Measurements from ENCODE around the gene NELFB.
"Not testable (repeated sequence)": the region's sequence is repeated elsewhere in the genome, so short reads cannot be mapped to it uniquely, and the experiment has no call there.

NELFB gene

GRCh38 chr9:137247135-137247915 is 7.8 kb upstream of the NELFB start:
- no peak for DNase-seq (ENCODE audit: low read depth in 3 of 3, low spot score in 1 of 3)

DNA sequence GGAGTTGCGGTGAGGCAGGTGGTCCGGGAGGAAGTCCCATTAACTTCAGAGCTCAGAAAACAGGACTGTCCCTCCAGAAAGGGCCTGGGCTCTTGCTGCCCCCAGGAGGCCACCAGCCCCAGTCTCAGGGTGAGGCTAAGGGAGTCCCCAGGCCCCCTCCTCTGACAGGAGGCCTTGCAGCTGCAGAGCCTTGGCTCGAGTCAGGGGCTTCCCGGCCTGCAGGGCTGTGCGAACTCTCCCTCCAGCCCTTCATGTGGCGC is 7.3 kb upstream of the NELFB start:
- no peak for DNase-seq (ENCODE audit: low read depth in 3 of 3, low spot score in 1 of 3)

- DNase-seq (ENCODE audit: low read depth in 3 of 3, low spot score in 1 of 3): no peak
Measured at GRCh38 chr9:137250329-137251193, 4.6 kb upstream of the NELFB start.

GRCh38 chr9:137251194-137251461 is 4.0 kb upstream of the NELFB start, which contains the start of gene STPG3:
Gene STPG3 (plus strand): TSS chr9:137251286. CDS start chr9:137251287, 1 bp downstream.
- no peak for DNase-seq (ENCODE audit: low read depth in 3 of 3, low spot score in 1 of 3)

DNA sequence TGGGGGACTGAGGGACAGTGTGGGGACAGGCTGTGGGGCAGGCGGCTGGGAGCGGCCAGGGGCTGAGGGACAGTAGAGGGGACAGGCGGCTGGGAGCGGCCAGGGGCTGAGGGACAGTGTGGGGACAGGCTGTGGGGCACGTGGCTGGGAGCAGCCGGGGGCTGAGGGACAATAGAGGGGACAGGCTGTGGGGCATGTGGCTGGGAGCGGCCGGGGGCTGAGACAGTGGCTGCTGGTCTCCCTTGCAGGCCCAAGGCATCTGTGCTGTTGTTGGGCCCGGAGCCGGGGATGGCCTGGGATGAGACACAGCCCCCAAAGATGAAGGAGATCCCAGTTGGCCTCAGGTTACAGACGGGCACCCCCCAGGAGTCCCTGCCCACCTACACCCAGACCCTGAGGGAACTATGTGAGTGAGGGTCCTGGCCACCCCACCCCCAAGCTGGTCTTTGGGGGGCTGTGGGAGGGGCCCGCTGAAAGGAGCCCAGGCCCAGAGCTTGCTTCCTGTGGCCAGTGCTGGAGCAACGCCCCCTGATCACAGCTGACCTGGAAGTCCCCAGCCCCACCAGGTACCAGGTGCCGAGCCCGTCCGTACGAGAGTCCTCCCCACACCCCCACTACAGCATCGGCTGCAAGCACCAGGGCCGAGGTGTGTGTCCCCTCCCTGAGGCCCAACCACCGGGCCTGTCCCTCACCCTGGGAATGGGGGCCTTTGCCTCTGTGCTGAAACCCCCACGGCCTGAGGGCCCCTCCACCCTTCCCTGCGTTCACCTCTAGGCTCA is 3.4 kb upstream of the NELFB start:
- no peak for DNase-seq (ENCODE audit: low read depth in 3 of 3, low spot score in 1 of 3)

- no peak for DNase-seq (ENCODE audit: low read depth in 3 of 3, low spot score in 1 of 3)
Measured at GRCh38 chr9:137252555-137253506, 2.3 kb upstream of the NELFB start.

- DNase-seq (ENCODE audit: low read depth in 3 of 3, low spot score in 1 of 3): no peak
Measured at GRCh38 chr9:137253717-137254623, 1.2 kb upstream of the NELFB start.

DNA sequence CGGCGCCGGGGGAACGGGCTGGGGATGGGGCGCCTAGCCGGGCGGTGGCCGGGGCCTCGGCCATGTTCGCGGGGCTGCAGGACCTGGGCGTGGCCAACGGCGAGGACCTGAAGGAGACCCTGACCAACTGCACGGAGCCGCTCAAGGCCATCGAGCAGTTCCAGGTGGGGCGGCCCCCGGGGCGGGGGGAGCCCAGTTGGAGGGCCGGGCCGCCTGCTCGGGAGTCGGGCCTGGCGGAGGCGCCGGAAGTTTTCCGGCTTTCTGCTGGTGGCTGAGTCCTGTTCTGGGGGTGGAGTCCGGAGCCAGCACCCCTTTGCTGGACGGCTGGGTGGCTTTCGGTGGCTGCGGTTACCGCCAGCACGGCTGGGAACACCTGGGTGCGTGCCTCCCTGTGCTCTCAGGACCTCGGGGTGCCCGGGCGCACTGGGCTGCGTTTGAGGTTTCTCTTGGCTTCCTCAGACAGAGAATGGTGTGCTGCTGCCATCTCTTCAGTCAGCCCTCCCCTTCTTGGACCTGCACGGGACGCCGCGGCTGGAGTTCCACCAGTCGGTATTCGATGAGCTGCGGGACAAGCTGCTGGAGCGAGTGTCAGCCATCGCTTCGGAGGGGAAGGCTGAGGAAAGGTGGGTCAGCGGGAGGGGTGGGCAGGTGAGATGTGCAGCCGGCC is 454 bp downstream of the NELFB start:
- DNase-seq (ENCODE audit: low read depth in 3 of 3, low spot score in 1 of 3): no peak

GRCh38 chr9:137256362-137256761 is 1.2 kb downstream of the NELFB start:
- no peak for DNase-seq (ENCODE audit: low read depth in 3 of 3, low spot score in 1 of 3)

DNA sequence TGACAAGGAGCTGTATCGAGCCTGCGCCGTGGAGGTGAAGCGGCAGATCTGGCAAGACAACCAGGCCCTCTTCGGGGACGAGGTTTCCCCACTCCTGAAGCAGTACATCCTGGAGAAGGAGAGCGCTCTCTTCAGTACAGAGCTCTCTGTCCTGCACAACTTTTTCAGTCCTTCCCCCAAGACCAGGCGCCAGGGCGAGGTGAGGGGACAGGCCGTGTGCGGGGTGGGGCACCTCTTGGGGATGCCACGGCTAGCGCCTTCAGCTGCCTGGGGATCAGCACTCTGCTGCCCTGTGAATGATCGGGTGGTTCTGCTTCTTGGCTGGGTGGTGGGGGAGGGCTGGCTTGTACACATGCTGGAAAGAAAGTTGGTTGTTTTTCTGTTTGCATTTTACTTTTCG is 1.7 kb downstream of the NELFB start:
- no peak for DNase-seq (ENCODE audit: low read depth in 3 of 3, low spot score in 1 of 3)

- not testable (repeated sequence) for DNase-seq (ENCODE audit: low read depth in 3 of 3, low spot score in 1 of 3)
Measured at GRCh38 chr9:137262173-137262908, 7.2 kb downstream of the NELFB start.

DNA sequence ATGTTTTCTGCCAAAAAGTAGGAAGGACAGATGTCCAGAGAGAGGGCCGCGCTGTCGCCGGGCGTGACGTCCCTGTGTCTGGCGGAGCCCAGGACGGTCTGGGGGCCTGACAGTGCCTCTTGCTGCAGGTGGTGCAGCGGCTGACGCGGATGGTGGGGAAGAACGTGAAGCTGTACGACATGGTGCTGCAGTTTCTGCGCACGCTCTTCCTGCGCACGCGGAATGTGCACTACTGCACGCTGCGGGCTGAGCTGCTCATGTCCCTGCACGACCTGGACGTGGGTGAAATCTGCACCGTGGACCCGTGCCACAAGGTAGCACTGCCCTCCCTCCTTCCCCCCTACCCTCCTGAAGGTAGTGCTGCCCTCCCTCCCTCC is 7.8 kb downstream of the NELFB start:
- DNase-seq (ENCODE audit: low read depth in 3 of 3, low spot score in 1 of 3): no peak

DNA sequence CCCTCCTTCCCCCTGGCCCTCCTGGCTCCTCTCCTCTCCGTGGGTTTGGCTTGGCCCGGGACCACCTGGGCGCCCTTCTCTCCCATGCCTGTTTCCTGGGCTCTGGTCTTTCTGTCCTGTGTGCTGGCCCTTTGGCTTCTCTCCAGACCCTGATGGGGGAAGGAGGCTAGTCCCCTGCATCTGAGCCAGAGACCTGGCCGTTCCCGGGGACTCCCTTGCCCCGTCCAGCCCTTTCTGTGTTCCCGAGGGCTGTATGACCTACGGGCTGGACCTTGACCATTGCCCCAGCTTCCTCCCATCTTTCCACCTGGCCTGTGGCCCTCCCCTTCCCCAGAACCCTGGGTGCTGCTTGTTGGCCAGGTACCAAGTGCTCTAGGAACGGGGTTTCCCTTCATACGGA is 8.4 kb downstream of the NELFB start:
- DNase-seq (ENCODE audit: low read depth in 3 of 3, low spot score in 1 of 3): no peak

DNA sequence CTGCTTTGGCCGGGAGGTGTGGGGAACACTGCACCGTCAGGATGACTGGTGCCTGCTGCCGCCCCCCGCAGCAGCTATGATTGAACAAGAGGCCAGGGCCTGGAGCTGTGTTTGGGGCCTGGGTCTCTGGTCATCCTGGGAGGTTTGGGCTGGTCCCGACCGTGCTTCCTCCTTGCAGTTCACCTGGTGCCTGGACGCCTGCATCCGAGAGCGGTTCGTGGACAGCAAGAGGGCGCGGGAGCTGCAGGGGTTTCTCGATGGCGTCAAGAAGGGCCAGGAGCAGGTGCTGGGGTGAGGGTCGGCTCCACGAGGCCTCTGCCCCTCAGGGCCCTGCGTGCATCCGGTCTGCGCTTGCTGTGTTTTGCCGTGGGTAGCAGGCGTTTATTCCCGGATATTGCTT is 8.9 kb downstream of the NELFB start:
- no peak for DNase-seq (ENCODE audit: low read depth in 3 of 3, low spot score in 1 of 3)

- no peak for DNase-seq (ENCODE audit: low read depth in 3 of 3, low spot score in 1 of 3)
Measured at GRCh38 chr9:137265496-137266161, 10.5 kb downstream of the NELFB start.

GRCh38 chr9:137266162-137266527 is 11.0 kb downstream of the NELFB start:
- no peak for DNase-seq (ENCODE audit: low read depth in 3 of 3, low spot score in 1 of 3)

- no peak for DNase-seq (ENCODE audit: low read depth in 3 of 3, low spot score in 1 of 3)
Measured at GRCh38 chr9:137266585-137267453, 11.7 kb downstream of the NELFB start.

Data from stimulated activated CD4-positive, alpha-beta T cell treated with anti-CD3 and anti-CD28 coated beads, TNF-alpha, amount 100 ng/mL, for 1 hour (primary cell).